IMR-90 (cell line): ENCODE data around the gene MTCL1. TPM values are rescaled to one million over a fixed set of nuclear protein-coding genes. Genes with fewer than 3 reads are reported as not detected.
A peak's percentile ranks its signal among the peaks of the same experiment; 100 is the strongest.

Experiments used
- ATAC-seq: fragments of 200-7000 bp; cut with Tn5 transposase; 2 replicates; pipeline ENCODE4 v1.9.1; 2020; ENCODE audit warnings: low read depth, mild to moderate bottlenecking, moderate library complexity
- BruUV-seq: library from RNA; stranded (reverse); fragments of 400-500 nt; replicated peaks from 2 replicates; lab custom pipeline; 2021; lab: Mats Ljungman, UMichigan
- CTCF ChIA-PET: fragments of 300-600 bp; formaldehyde crosslinking; extraction: SDS; loops from one replicate; lab custom pipeline; 2021; ENCODE audit warnings: antibody characterized with exemption; lab: Yijun Ruan, JAX
- POLR2A ChIA-PET: fragments of 300-600 bp; sonication (Branson Sonifier 250); formaldehyde crosslinking; loops from one replicate; lab custom pipeline; 2022; ENCODE audit warnings: antibody characterized with exemption; ENCODE audit not compliant: unreplicated experiment; lab: Charles Lee
- DNase-seq: peaks from one replicate; pipeline ENCODE4 v3.0.0; 2013
- H2AFZ ChIP-seq: replicated peaks from 2 replicates; pipeline ENCODE3; 2013; ENCODE audit warnings: low read length, mild to moderate bottlenecking; ENCODE audit not compliant: poor library complexity
- H2AK5ac ChIP-seq: 2 replicates; pipeline ENCODE4 v1.6.1; 2013; ENCODE audit warnings: low read depth, low read length, inconsistent platforms
- H2AK9ac ChIP-seq: replicated peaks from 2 replicates; pipeline ENCODE3; 2013; ENCODE audit warnings: mild to moderate bottlenecking, low read depth, low read length, moderate library complexity; ENCODE audit not compliant: poor library complexity
- H2BK120ac ChIP-seq: 2 replicates; pipeline ENCODE4 v1.6.1; 2013; ENCODE audit warnings: low read depth, low read length, inconsistent platforms
- H2BK15ac ChIP-seq: 3 replicates; pipeline ENCODE4 v1.6.1; 2013; ENCODE audit warnings: low read depth, low read length, inconsistent platforms
- H2BK20ac ChIP-seq: 2 replicates; pipeline ENCODE4 v1.6.1; 2013; ENCODE audit warnings: low read depth, mild to moderate bottlenecking, inconsistent platforms, low read length, moderate library complexity
- H2BK5ac ChIP-seq: 2 replicates; pipeline ENCODE4 v1.6.1; 2013; ENCODE audit warnings: mild to moderate bottlenecking, low read depth, low read length, inconsistent platforms; ENCODE audit not compliant: poor library complexity, severe bottlenecking
- H3K14ac ChIP-seq: replicated peaks from 2 replicates; pipeline ENCODE4 v1.6.1; 2013; ENCODE audit warnings: low read depth, low read length, inconsistent platforms
- H3K18ac ChIP-seq: 2 replicates; pipeline ENCODE4 v1.6.1; 2013; ENCODE audit warnings: low read depth, low read length, control low read depth
- H3K23ac ChIP-seq: 2 replicates; pipeline ENCODE4 v1.6.1; 2013; ENCODE audit warnings: low read depth, low read length, inconsistent platforms
- H3K27ac ChIP-seq: 2 replicates; pipeline ENCODE4 v1.5.1; 2013; ENCODE audit warnings: mild to moderate bottlenecking, control low read depth, low read length; ENCODE audit not compliant: insufficient read depth
- H3K27me3 ChIP-seq: 2 replicates; pipeline ENCODE4 v1.6.1; 2013; ENCODE audit warnings: low read length; ENCODE audit not compliant: control insufficient read depth, insufficient read depth
- H3K36me3 ChIP-seq: 2 replicates; pipeline ENCODE4 v1.6.1; 2013; ENCODE audit warnings: low read length, mixed read lengths; ENCODE audit not compliant: control insufficient read depth, insufficient read depth
- H3K4ac ChIP-seq: 2 replicates; pipeline ENCODE4 v1.6.1; 2013; ENCODE audit warnings: low read depth, low read length, inconsistent platforms
- H3K4me1 ChIP-seq: 2 replicates; pipeline ENCODE4 v1.6.1; 2013; ENCODE audit warnings: low read length, mixed read lengths; ENCODE audit not compliant: control insufficient read depth, insufficient read depth
- H3K4me2 ChIP-seq: 2 replicates; pipeline ENCODE4 v1.6.1; 2013; ENCODE audit warnings: low read depth, mild to moderate bottlenecking, control low read depth, low read length, moderate library complexity
- H3K4me3 ChIP-seq: 2 replicates; pipeline ENCODE4 v1.5.1; 2013; ENCODE audit warnings: low read depth, mild to moderate bottlenecking, control low read depth, low read length, moderate library complexity; ENCODE audit not compliant: insufficient read depth
- H3K56ac ChIP-seq: 2 replicates; pipeline ENCODE4 v1.6.1; 2013; ENCODE audit warnings: low read length, inconsistent platforms; ENCODE audit not compliant: insufficient read depth; ENCODE audit errors: extremely low read depth
- H3K79me1 ChIP-seq, 2 experiments: 2 replicates each; pipeline ENCODE4 v1.6.1; 2013; ENCODE audit warnings: low read length in 2 of 2, inconsistent platforms in 1 of 2, low read depth in 1 of 2
- H3K9ac ChIP-seq: 2 replicates; pipeline ENCODE4 v1.6.1; 2013; ENCODE audit warnings: low read depth, low read length, control low read depth
- H3K9me1 ChIP-seq: 2 replicates; pipeline ENCODE4 v1.6.1; 2013; ENCODE audit warnings: low read length, inconsistent platforms; ENCODE audit not compliant: insufficient read depth
- H3K9me3 ChIP-seq: 2 replicates; pipeline ENCODE4 v1.6.1; 2013; ENCODE audit warnings: low read length; ENCODE audit not compliant: control insufficient read depth, insufficient read depth
- H4K20me1 ChIP-seq: 2 replicates; pipeline ENCODE4 v1.6.1; 2013; ENCODE audit warnings: low read length, inconsistent platforms; ENCODE audit not compliant: insufficient read depth
- H4K5ac ChIP-seq: 2 replicates; pipeline ENCODE4 v1.6.1; 2013; ENCODE audit warnings: mild to moderate bottlenecking, low read depth, low read length, control low read depth
- H4K8ac ChIP-seq, 2 experiments: 2 replicates each; pipeline ENCODE4 v1.6.1; 2013; ENCODE audit warnings: low read depth in 2 of 2, low read length in 2 of 2, control low read depth in 1 of 2, inconsistent platforms in 1 of 2
- H4K91ac ChIP-seq: 2 replicates; pipeline ENCODE4 v1.6.1; 2013; ENCODE audit warnings: low read depth, low read length, inconsistent platforms; ENCODE audit not compliant: insufficient read depth
- BHLHE40 ChIP-seq: fragments of 150-350 bp; IDR thresholded peaks from 2 replicates; pipeline ENCODE4 v1.6.1; 2016; ENCODE audit warnings: mild to moderate bottlenecking, low read depth, low read length
- MAFK ChIP-seq: IDR thresholded peaks from 2 replicates; pipeline ENCODE4 v1.6.1; 2012; ENCODE audit warnings: low read depth, low read length, improper control_type of control experiment
- WGBS, 2 experiments: methylation state at CpG; one replicate each; pipeline versions ENCODE4 v1.1.5 to v1.1.7; 2013; ENCODE audit warnings: missing lambda C conversion rate in 2 of 2; ENCODE audit not compliant: insufficient read length in 1 of 2; ENCODE audit errors: extremely low coverage in 2 of 2; 5-methylcytosine and 5-hydroxymethylcytosine counted together
- dilution Hi-C: fragments of 300-500 bp; cut with HindIII; formaldehyde crosslinking; loops from one replicate; pipeline ENCODE4 v1.14.3; 2018; ENCODE audit warnings: low sequenced_read_pairs; ENCODE audit not compliant: unreplicated experiment
- in situ Hi-C: fragments of 300-500 bp; cut with MboI; formaldehyde crosslinking; loops from 3 replicates; pipeline ENCODE4 v1.14.3; 2019; ENCODE audit warnings: low sequenced_read_pairs, inconsistent platforms, mixed read lengths
- intact Hi-C: fragments of 100-400 bp; cut with micrococcal nuclease; formaldehyde crosslinking; loops from 2 replicates; pipeline ENCODE4 v1.10.0; 2022
- polyA plus RNA-seq, 3 experiments: library from polyadenylated mRNA; depleted of rRNA; stranded (reverse); fragments of >200 nt; gene quantifications; 2 replicates each; pipeline ENCODE4 v1.2.3, GENCODE V29; 2012; ENCODE audit warnings: low replicate concordance in 1 of 3
- total RNA-seq: library from RNA; depleted of rRNA; stranded (reverse); fragments of >200 nt; gene quantifications from 2 replicates; pipeline ENCODE4 v1.2.3, GENCODE V29; 2012
- TF ChIP-seq, protein P1 (sequence below): fragments of 150-350 bp; IDR thresholded peaks from 2 replicates; pipeline ENCODE4 v1.6.1; 2017; ENCODE audit warnings: mild to moderate bottlenecking, antibody characterized with exemption, low read length, low read depth

MTCL1 gene
- total and polyA plus RNA-seq, 2 of the 4 experiments (the other 2 are of a cell fraction) = 29.0 to 45.3 TPM

- no peak for TF ChIP-seq BHLHE40
Observed at GRCh38 chr18:8659609-8660242, 45.6 kb upstream of the MTCL1 start (continued).

- in situ Hi-C loops (no loop called here), dilution Hi-C loops (no loop called here), intact Hi-C loops (no loop called here)
- Histone ChIP-seq H3K4me1 (peaks cover 12% of the 10 kb centered on the region), H4K8ac (0 out of 4 replicates have a peak overlapping the region, but pooled peaks of 1 of the 2 experiments have one; percentile 25), H4K5ac (no peak overlapping the region), H3K9me1 (peaks cover 7% of the 10 kb centered on the region), H2BK15ac (peak overlapping the region; percentile 37; the same call in 1 of the 3 replicates), H2BK5ac (no peak overlapping the region), H3K56ac (no peak overlapping the region), H3K9me3 (no peaks in the 10 kb centered on the region), H2AFZ (no peak overlapping the region), H2BK20ac (0 out of 2 replicates have a peak overlapping the region, but pooled peaks have one; percentile 52), H3K79me1 (no peaks in the 10 kb centered on the region), H3K4me3 (no peak overlapping the region), H3K23ac (no peak overlapping the region), H3K4me2 (no peak overlapping the region), H4K20me1 (no peaks in the 10 kb centered on the region; the same call in 1 of the 2 replicates), H3K36me3 (no peaks in the 10 kb centered on the region), H2AK9ac (no peak overlapping the region), H2BK120ac (0 out of 2 replicates have a peak overlapping the region, but pooled peaks have one; percentile 5), H3K27me3 (no peaks in the 10 kb centered on the region), H3K18ac (no peak overlapping the region), H3K4ac (no peak overlapping the region), H3K27ac (no peak overlapping the region), H2AK5ac (0 out of 2 replicates have a peak overlapping the region, but pooled peaks have one; percentile 5), H3K9ac (no peak overlapping the region), H3K14ac (0 out of 2 replicates have a peak overlapping the region, but pooled peaks have one; percentile 60), H4K91ac (no peak overlapping the region)
- no peak for ATAC-seq
- POLR2A ChIA-PET = no interaction called here
- CTCF ChIA-PET = interaction anchor here (1.4 kb wide), 1 partner anchor 328 kb away, joined by 4 read pairs; no protein-coding TSS in a partner anchor
- whole genome bisulfite sequencing, 2 experiments = no CpG with 5 or more reads among the region's 5 CpGs
- peak; percentile 18 for DNase-seq
- no TSS peak for BruUV-seq
- no peak for TF ChIP-seq MAFK
- TF ChIP-seq, protein P1, sequence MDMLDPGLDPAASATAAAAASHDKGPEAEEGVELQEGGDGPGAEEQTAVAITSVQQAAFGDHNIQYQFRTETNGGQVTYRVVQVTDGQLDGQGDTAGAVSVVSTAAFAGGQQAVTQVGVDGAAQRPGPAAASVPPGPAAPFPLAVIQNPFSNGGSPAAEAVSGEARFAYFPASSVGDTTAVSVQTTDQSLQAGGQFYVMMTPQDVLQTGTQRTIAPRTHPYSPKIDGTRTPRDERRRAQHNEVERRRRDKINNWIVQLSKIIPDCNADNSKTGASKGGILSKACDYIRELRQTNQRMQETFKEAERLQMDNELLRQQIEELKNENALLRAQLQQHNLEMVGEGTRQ = no peak
Observed at GRCh38 chr18:8660316-8660715, 45.0 kb upstream of the MTCL1 start.
